ENCODE results near the gene PCDH9. TPM values are rescaled to one million over a fixed set of nuclear protein-coding genes. Genes with fewer than 3 reads are reported as not detected.

The PCDH9 gene
- total and polyA plus RNA-seq, 2 of the 4 experiments (the other 2 are of a cell fraction) = 2.2 to 10.2 TPM

DNA sequence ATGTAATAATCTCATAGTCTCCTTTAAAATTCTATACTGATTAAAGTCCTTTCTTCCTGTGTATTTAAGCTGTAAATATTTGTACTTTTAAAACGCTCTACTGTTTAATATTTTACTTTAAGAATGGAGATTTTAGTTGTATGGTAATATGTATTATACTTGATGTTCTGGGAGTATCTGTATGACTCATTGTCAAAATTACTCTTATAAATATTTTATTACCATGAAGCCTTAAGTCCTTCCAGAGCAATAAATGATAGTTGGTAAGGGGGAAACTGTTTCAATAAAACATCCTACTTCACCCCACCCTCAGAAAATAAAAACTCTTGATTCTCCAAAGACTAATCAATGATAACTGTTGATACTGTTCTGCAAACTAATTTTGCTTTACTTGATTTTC is 6.4 kb downstream of the PCDH9 start:
- Histone ChIP-seq H2BK20ac (ENCODE audit: low read depth, low read length) (no peak overlapping the region), H4K8ac (ENCODE audit: low read depth in 2 of 2, low read length in 2 of 2) (no peak overlapping the region), H2BK15ac (ENCODE audit: low read depth, low read length) (no peak overlapping the region), H4K91ac (ENCODE audit: insufficient read depth, low read depth, low read length) (no peak overlapping the region), H2AK5ac (ENCODE audit: low read depth, low read length) (no peak overlapping the region), H4K20me1 (ENCODE audit: insufficient read depth, low read length) (no peaks in the 10 kb centered on the region), H3K4me3 (ENCODE audit: insufficient read depth, low read depth, low read length) (no peak overlapping the region), H3K56ac (ENCODE audit: extremely low read depth, insufficient read depth, low read length) (no peak overlapping the region), H3K9me3 (ENCODE audit: control insufficient read depth, insufficient read depth, low read length) (no peaks in the 10 kb centered on the region), H3K4ac (ENCODE audit: low read depth, low read length) (no peak overlapping the region), H3K27me3 (ENCODE audit: control insufficient read depth, insufficient read depth, low read length) (no peaks in the 10 kb centered on the region), H3K27ac (ENCODE audit: insufficient read depth, low read length) (no peak overlapping the region), H3K36me3 (ENCODE audit: control insufficient read depth, insufficient read depth, low read length) (no peaks in the 10 kb centered on the region), H2BK5ac (ENCODE audit: low read depth, low read length, poor library complexity, severe bottlenecking) (no peak overlapping the region), H2AFZ (replicated peaks; ENCODE audit: low read length, poor library complexity) (no peak overlapping the region), H3K14ac (replicated peaks; ENCODE audit: low read depth, low read length) (no peak overlapping the region), H3K4me2 (ENCODE audit: low read depth, low read length) (peak overlapping the region; percentile 15; the same call in 1 of the 2 replicates), H3K23ac (ENCODE audit: low read depth, low read length) (no peak overlapping the region), H2BK120ac (ENCODE audit: low read depth, low read length) (no peak overlapping the region), H3K18ac (ENCODE audit: low read depth, low read length) (no peak overlapping the region), H3K4me1 (ENCODE audit: control insufficient read depth, insufficient read depth, low read length) (peaks cover 2% of the 10 kb centered on the region), H2AK9ac (replicated peaks; ENCODE audit: low read depth, low read length, poor library complexity) (no peak overlapping the region), H3K79me1 (ENCODE audit: low read depth in 1 of 2, low read length in 2 of 2) (peaks cover 2 to 5% of the 10 kb centered on the region in 2 experiments; a peak in 1 of 4 replicates), H3K9ac (ENCODE audit: low read depth, low read length) (no peak overlapping the region), H4K5ac (ENCODE audit: low read depth, low read length) (no peak overlapping the region), H3K9me1 (ENCODE audit: insufficient read depth, low read length) (no peaks in the 10 kb centered on the region)
- POLR2A ChIA-PET (ENCODE audit: unreplicated experiment) = no interaction called here
- dilution Hi-C loops (cut with HindIII; ENCODE audit: low sequenced_read_pairs, unreplicated experiment) = no loop called here
- no peak for TF ChIP-seq NFE2L2 (IDR thresholded peaks at IDR 0.05; ENCODE audit: low read depth, low read length)
- TF ChIP-seq RFX5 (IDR thresholded peaks at IDR 0.05; ENCODE audit: low read depth, low read length) = no peak
- no peak for TF ChIP-seq MAZ (IDR thresholded peaks at IDR 0.05; ENCODE audit: borderline replicate concordance, low read depth, low read length)
- TF ChIP-seq, protein P1, sequence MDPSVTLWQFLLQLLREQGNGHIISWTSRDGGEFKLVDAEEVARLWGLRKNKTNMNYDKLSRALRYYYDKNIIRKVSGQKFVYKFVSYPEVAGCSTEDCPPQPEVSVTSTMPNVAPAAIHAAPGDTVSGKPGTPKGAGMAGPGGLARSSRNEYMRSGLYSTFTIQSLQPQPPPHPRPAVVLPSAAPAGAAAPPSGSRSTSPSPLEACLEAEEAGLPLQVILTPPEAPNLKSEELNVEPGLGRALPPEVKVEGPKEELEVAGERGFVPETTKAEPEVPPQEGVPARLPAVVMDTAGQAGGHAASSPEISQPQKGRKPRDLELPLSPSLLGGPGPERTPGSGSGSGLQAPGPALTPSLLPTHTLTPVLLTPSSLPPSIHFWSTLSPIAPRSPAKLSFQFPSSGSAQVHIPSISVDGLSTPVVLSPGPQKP (IDR thresholded peaks at IDR 0.05; ENCODE audit: borderline replicate concordance, low read depth, low read length) = no peak
- no peak for TF ChIP-seq POLR2A (IDR thresholded peaks at IDR 0.05; ENCODE audit: low read depth, low read length)
- TF ChIP-seq, protein P2, sequence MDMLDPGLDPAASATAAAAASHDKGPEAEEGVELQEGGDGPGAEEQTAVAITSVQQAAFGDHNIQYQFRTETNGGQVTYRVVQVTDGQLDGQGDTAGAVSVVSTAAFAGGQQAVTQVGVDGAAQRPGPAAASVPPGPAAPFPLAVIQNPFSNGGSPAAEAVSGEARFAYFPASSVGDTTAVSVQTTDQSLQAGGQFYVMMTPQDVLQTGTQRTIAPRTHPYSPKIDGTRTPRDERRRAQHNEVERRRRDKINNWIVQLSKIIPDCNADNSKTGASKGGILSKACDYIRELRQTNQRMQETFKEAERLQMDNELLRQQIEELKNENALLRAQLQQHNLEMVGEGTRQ (IDR thresholded peaks at IDR 0.05; ENCODE audit: low read depth, low read length) = no peak
- no peak for TF ChIP-seq MXI1 (IDR thresholded peaks at IDR 0.05; ENCODE audit: borderline replicate concordance, low read depth, low read length)
- TF ChIP-seq CHD1 (IDR thresholded peaks at IDR 0.05; ENCODE audit: low read depth, low read length) = no peak
- TF ChIP-seq, protein P3, sequence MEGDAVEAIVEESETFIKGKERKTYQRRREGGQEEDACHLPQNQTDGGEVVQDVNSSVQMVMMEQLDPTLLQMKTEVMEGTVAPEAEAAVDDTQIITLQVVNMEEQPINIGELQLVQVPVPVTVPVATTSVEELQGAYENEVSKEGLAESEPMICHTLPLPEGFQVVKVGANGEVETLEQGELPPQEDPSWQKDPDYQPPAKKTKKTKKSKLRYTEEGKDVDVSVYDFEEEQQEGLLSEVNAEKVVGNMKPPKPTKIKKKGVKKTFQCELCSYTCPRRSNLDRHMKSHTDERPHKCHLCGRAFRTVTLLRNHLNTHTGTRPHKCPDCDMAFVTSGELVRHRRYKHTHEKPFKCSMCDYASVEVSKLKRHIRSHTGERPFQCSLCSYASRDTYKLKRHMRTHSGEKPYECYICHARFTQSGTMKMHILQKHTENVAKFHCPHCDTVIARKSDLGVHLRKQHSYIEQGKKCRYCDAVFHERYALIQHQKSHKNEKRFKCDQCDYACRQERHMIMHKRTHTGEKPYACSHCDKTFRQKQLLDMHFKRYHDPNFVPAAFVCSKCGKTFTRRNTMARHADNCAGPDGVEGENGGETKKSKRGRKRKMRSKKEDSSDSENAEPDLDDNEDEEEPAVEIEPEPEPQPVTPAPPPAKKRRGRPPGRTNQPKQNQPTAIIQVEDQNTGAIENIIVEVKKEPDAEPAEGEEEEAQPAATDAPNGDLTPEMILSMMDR (conservative IDR thresholded peaks at IDR 0.05; ENCODE audit: low read depth, low read length) = no peak
- no peak for TF ChIP-seq SMC3 (IDR thresholded peaks at IDR 0.05; ENCODE audit: low read depth, low read length)
- no peak for TF ChIP-seq FOS (IDR thresholded peaks at IDR 0.05; ENCODE audit: low read depth, low read length)
- no peak for TF ChIP-seq BHLHE40 (IDR thresholded peaks at IDR 0.05; ENCODE audit: low read depth, low read length)
- no peak for TF ChIP-seq RCOR1 (IDR thresholded peaks at IDR 0.05; ENCODE audit: insufficient replicate concordance, low read length)
- no peak for TF ChIP-seq CEBPB (IDR thresholded peaks at IDR 0.05; ENCODE audit: low read depth, low read length)
- no peak for TF ChIP-seq MAFK (IDR thresholded peaks at IDR 0.05; ENCODE audit: low read depth, low read length)
- TF ChIP-seq RAD21 (IDR thresholded peaks at IDR 0.05; ENCODE audit: low read length) = no peak
- in situ Hi-C loops (cut with MboI; ENCODE audit: low sequenced_read_pairs) = loop anchor here (10.0 kb wide), 1 partner anchor 529 kb away; no protein-coding TSS in a partner anchor
- BruUV-seq (replicated peaks) = no TSS peak
- CTCF ChIA-PET = interaction anchor here (0.6 to 1.3 kb wide), 5 partner anchors 532 to 1576 kb away, joined by 3 to 5 read pairs (median 4); no protein-coding TSS in a partner anchor
- WGBS, 2 experiments (ENCODE audit: extremely low coverage in 2 of 2, insufficient read length in 1 of 2) = no CpG with 5 or more reads among the region's 1 CpG
- ATAC-seq (ENCODE audit: low read depth) (peak; percentile 45), DNase-seq (peak; percentile 32)
- intact Hi-C loops (cut with micrococcal nuclease) = loop anchor here (1.0 to 10.0 kb wide), 5 partner anchors 229 to 1567 kb away; no protein-coding TSS in a partner anchor

All from IMR-90 (cell line).